BLaER1 treated with 17β-estradiol and CSF1 and Interleukin-3, amounts not matched to agents 10 nM and 100 nM (cell line): Measurements from ENCODE around the gene ZCWPW1.

Experiments
- H3K27ac ChIP-seq, 11 experiments: shearing (Covaris generic); formaldehyde crosslinking; 2 replicates each; pipeline ENCODE4 v1.8.1; 2022
- H3K27me3 ChIP-seq, 11 experiments: shearing (Covaris generic); formaldehyde crosslinking; 2 replicates each; pipeline ENCODE4 v1.8.1; 2022
- H3K36me3 ChIP-seq, 11 experiments: shearing (Covaris generic); formaldehyde crosslinking; 2 replicates each; pipeline ENCODE4 v1.8.1; 2022
- H3K4me1 ChIP-seq, 10 experiments: shearing (Covaris generic); formaldehyde crosslinking; 2 replicates each; pipeline ENCODE4 v1.8.1; 2022
- H3K4me2 ChIP-seq, 11 experiments: shearing (Covaris generic); formaldehyde crosslinking; 2 replicates each; pipeline ENCODE4 v1.8.1; 2022
- H3K4me3 ChIP-seq, 10 experiments: shearing (Covaris generic); formaldehyde crosslinking; 2 replicates each; pipeline ENCODE4 v1.8.1; 2022
- H3K9ac ChIP-seq, 11 experiments: shearing (Covaris generic); formaldehyde crosslinking; 2 replicates each; pipeline ENCODE4 v1.8.1; 2022
- H3K9me3 ChIP-seq, 11 experiments: shearing (Covaris generic); formaldehyde crosslinking; replicated peaks in 1 of 11; 2 replicates each; pipeline ENCODE4 v1.8.1; 2022
- H4K20me1 ChIP-seq, 11 experiments: shearing (Covaris generic); formaldehyde crosslinking; 2 replicates each; pipeline ENCODE4 v1.8.1; 2022
- Cebpa-rat ChIP-seq, 11 experiments: shearing (Covaris generic); IDR thresholded peaks; 2 replicates each; pipeline ENCODE4 v1.8.1; 2022

ZCWPW1 gene

GRCh38 chr7:100437150-100438100, 8.9 kb upstream of the ZCWPW1 start:
- Histone ChIP-seq H3K4me1 (peaks cover 28 to 56% (median 41%) of the 10 kb centered on the region in 10 experiments), H3K9me3 (no peaks in the 10 kb centered on the region), H3K4me2 (peak overlapping the region; percentile 66 to 99 (median 79)), H3K4me3 (peak overlapping the region in 9 of 10 experiments; percentile 86 to 98 (median 94); a peak in 15 of 20 replicates), H3K36me3 (peaks cover 25 to 43% (median 32%) of the 10 kb centered on the region in 11 experiments), H3K9ac (peak overlapping the region; percentile 55 to 99 (median 97); a peak in 18 of 22 replicates), H4K20me1 (peaks cover 9 to 37% (median 33%) of the 10 kb centered on the region in 11 experiments; a peak in 21 of 22 replicates), H3K27ac (peak overlapping the region; percentile 56 to 98 (median 95); a peak in 19 of 22 replicates), H3K27me3 (no peaks in the 10 kb centered on the region)
- no peak for TF ChIP-seq Cebpa-rat (IDR thresholded peaks at IDR 0.05)

GRCh38 chr7:100435401-100436304, 7.2 kb upstream of the ZCWPW1 start:
- H3K4me3 ChIP-seq: peak overlapping the region; percentile 86 to 98 (median 92)
- peaks cover 27 to 55% (median 51%) of the 10 kb centered on the region in 11 experiments; a peak in 21 of 22 replicates for H4K20me1 ChIP-seq
- peaks cover 25 to 60% (median 49%) of the 10 kb centered on the region in 11 experiments for H3K36me3 ChIP-seq
- H3K4me2 ChIP-seq: peak overlapping the region; percentile 82 to 99 (median 97)
- peak overlapping the region; percentile 91 to 99 (median 97) for H3K9ac ChIP-seq
- H3K27me3 ChIP-seq: no peaks in the 10 kb centered on the region
- H3K9me3 ChIP-seq: no peaks in the 10 kb centered on the region
- peaks cover 46 to 62% (median 58%) of the 10 kb centered on the region in 10 experiments for H3K4me1 ChIP-seq
- H3K27ac ChIP-seq: peak overlapping the region; percentile 91 to 98 (median 95)
- TF ChIP-seq Cebpa-rat (IDR thresholded peaks at IDR 0.05): no peak

- H3K9ac ChIP-seq: peak overlapping the region; percentile 91 to 99 (median 97)
- no peak for TF ChIP-seq Cebpa-rat (IDR thresholded peaks at IDR 0.05)
- H3K27ac ChIP-seq: peak overlapping the region in 8 of 11 experiments; percentile 91 to 98 (median 94); a peak in 14 of 22 replicates
Measured at GRCh38 chr7:100434297-100435144, 6.0 kb upstream of the ZCWPW1 start.

GRCh38 chr7:100433592-100434296, 5.2 kb upstream of the ZCWPW1 start:
- Histone ChIP-seq H3K4me1 (peaks cover 48 to 65% (median 60%) of the 10 kb centered on the region in 10 experiments), H3K4me3 (peak overlapping the region in 7 of 10 experiments; percentile 7 to 99 (median 89); a peak in 6 of 20 replicates), H3K27me3 (no peaks in the 10 kb centered on the region), H4K20me1 (peaks cover 27 to 65% (median 54%) of the 10 kb centered on the region in 11 experiments; a peak in 21 of 22 replicates), H3K4me2 (peak overlapping the region; percentile 82 to 99 (median 97)), H3K9ac (peak overlapping the region; percentile 1 to 100 (median 99); a peak in 18 of 22 replicates), H3K36me3 (peaks cover 25 to 54% (median 50%) of the 10 kb centered on the region in 11 experiments), H3K9me3 (no peaks in the 10 kb centered on the region), H3K27ac (peak overlapping the region in 3 of 11 experiments; percentile 7 to 99 (median 20); a peak in 1 of 22 replicates)
- no peak for TF ChIP-seq Cebpa-rat (IDR thresholded peaks at IDR 0.05)

More at GRCh38 chr7:100434297-100435144, 6.0 kb upstream of the ZCWPW1 start:
- Histone ChIP-seq H3K4me3 (peak overlapping the region; percentile 86 to 98 (median 92)), H3K4me1 (peaks cover 48 to 65% (median 60%) of the 10 kb centered on the region in 10 experiments), H4K20me1 (peaks cover 27 to 65% (median 54%) of the 10 kb centered on the region in 11 experiments; a peak in 21 of 22 replicates), H3K27me3 (no peaks in the 10 kb centered on the region), H3K36me3 (peaks cover 25 to 59% (median 50%) of the 10 kb centered on the region in 11 experiments), H3K9me3 (no peaks in the 10 kb centered on the region), H3K4me2 (peak overlapping the region; percentile 82 to 99 (median 97))

- Histone ChIP-seq H3K4me2 (peak overlapping the region; percentile 82 to 99 (median 97)), H3K4me3 (peak overlapping the region in 3 of 10 experiments; percentile 7 to 99 (median 90); a peak in 3 of 20 replicates), H3K9ac (peak overlapping the region; percentile 1 to 100 (median 99); a peak in 19 of 22 replicates)
Measured at GRCh38 chr7:100433276-100433591, 4.7 kb upstream of the ZCWPW1 start.

GRCh38 chr7:100432621-100433275, 4.2 kb upstream of the ZCWPW1 start:
- Histone ChIP-seq H3K9me3 (peaks cover 0 to 4% (median 0%) of the 10 kb centered on the region in 11 experiments; a peak in 5 of 22 replicates), H3K4me2 (peak overlapping the region; percentile 82 to 99 (median 97)), H3K36me3 (peaks cover 25 to 54% (median 50%) of the 10 kb centered on the region in 11 experiments), H3K9ac (peak overlapping the region; percentile 94 to 100 (median 99); a peak in 21 of 22 replicates), H3K27me3 (no peaks in the 10 kb centered on the region), H3K27ac (peak overlapping the region in 7 of 11 experiments; percentile 9 to 100 (median 99); a peak in 9 of 22 replicates), H4K20me1 (peaks cover 27 to 65% (median 54%) of the 10 kb centered on the region in 11 experiments; a peak in 21 of 22 replicates), H3K4me3 (peak overlapping the region in 8 of 10 experiments; percentile 79 to 99 (median 90); a peak in 11 of 20 replicates), H3K4me1 (peaks cover 51 to 68% (median 62%) of the 10 kb centered on the region in 10 experiments)
- no peak for TF ChIP-seq Cebpa-rat (IDR thresholded peaks at IDR 0.05)

More at GRCh38 chr7:100433276-100433591, 4.7 kb upstream of the ZCWPW1 start:
- Histone ChIP-seq H3K27ac (peak overlapping the region in 3 of 11 experiments; percentile 7 to 99 (median 20); a peak in 2 of 22 replicates), H4K20me1 (peaks cover 27 to 65% (median 54%) of the 10 kb centered on the region in 11 experiments; a peak in 21 of 22 replicates), H3K27me3 (no peaks in the 10 kb centered on the region), H3K36me3 (peaks cover 25 to 54% (median 50%) of the 10 kb centered on the region in 11 experiments), H3K4me1 (peaks cover 48 to 65% (median 60%) of the 10 kb centered on the region in 10 experiments), H3K9me3 (no peaks in the 10 kb centered on the region)
- TF ChIP-seq Cebpa-rat (IDR thresholded peaks at IDR 0.05): no peak
